GM21423 (cell line): ENCODE data around the gene STXBP1.

Experiments
- ATAC-seq: cut with Tn5 transposase; IDR thresholded peaks from one replicate; pipeline ENCODE4 v1.9.1; 2021; ENCODE audit warnings: mild to moderate bottlenecking, moderate library complexity; ENCODE audit not compliant: unreplicated experiment

Gene STXBP1

GRCh38 chr9:127689329-127690000 lies 77.4 kb downstream of the STXBP1 start:
- ATAC-seq, result no peak

GRCh38 chr9:127690735-127691134 lies 78.7 kb downstream of the STXBP1 start:
- no peak for ATAC-seq

- no peak for ATAC-seq
Measured at GRCh38 chr9:127692071-127692470, 80.0 kb downstream of the STXBP1 start.

GRCh38 chr9:127693143-127693542 lies 81.1 kb downstream of the STXBP1 start:
- no peak for ATAC-seq

GRCh38 chr9:127693697-127694096 lies 81.6 kb downstream of the STXBP1 start:
- ATAC-seq, result no peak

- ATAC-seq, result no peak
Measured at GRCh38 chr9:127694890-127695720, 83.0 kb downstream of the STXBP1 start.

- ATAC-seq, result no peak
Measured at GRCh38 chr9:127697575-127697974, 85.5 kb downstream of the STXBP1 start.

- ATAC-seq, result no peak
Measured at GRCh38 chr9:127698386-127698785, 86.3 kb downstream of the STXBP1 start.

GRCh38 chr9:127698985-127699670 lies 87.1 kb downstream of the STXBP1 start:
- peak; percentile 88 for ATAC-seq

- ATAC-seq, result no peak
Measured at GRCh38 chr9:127700140-127700539, 88.1 kb downstream of the STXBP1 start.

GRCh38 chr9:127700594-127701255 lies 88.6 kb downstream of the STXBP1 start:
- no peak for ATAC-seq

- no peak for ATAC-seq
Measured at GRCh38 chr9:127703289-127703946, 91.3 kb downstream of the STXBP1 start.

- ATAC-seq, result no peak
Measured at GRCh38 chr9:127705577-127706379, 93.7 kb downstream of the STXBP1 start.

GRCh38 chr9:127706836-127707241 lies 94.8 kb downstream of the STXBP1 start, which contains the start of gene CFAP157:
Gene CFAP157, plus strand, starts transcription at chr9:127706988. Its CDS starts 44 bp downstream, at chr9:127707032.
- no peak for ATAC-seq

- ATAC-seq, result no peak
Measured at GRCh38 chr9:127707766-127708165, 95.7 kb downstream of the STXBP1 start.

- ATAC-seq, result no peak
Measured at GRCh38 chr9:127708952-127709587, 97.0 kb downstream of the STXBP1 start.

- ATAC-seq, result no peak
Measured at GRCh38 chr9:127710204-127710783, 98.2 kb downstream of the STXBP1 start.

GRCh38 chr9:127711226-127711701 lies 99.2 kb downstream of the STXBP1 start:
- no peak for ATAC-seq

- ATAC-seq, result no peak
Measured at GRCh38 chr9:127711831-127712274, 99.8 kb downstream of the STXBP1 start.
